ENCODE results near the gene XRN2. TPM values are rescaled to one million over a fixed set of nuclear protein-coding genes. Genes with fewer than 3 reads are reported as not detected.

The XRN2 gene
- total RNA-seq (10 to 100 TPM; 54.9 to 92.6 (median 66.2) TPM), polyA plus RNA-seq (10 to 100 TPM; 19.3 to 27.5 (median 20.2) TPM)
- long read RNA-seq, donor 1, transcript XRN2-201 (30 exons, 3,437 nt) = major isoform, 5 of 55 reads
- long read RNA-seq, donor 1, partial matches to known transcripts = 50 of 55 reads
- long read RNA-seq, donor 1, other reads (novel, unspliced or antisense) = 0 of 55 reads
- long read RNA-seq, donor 2, partial matches to known transcripts = 51 of 53 reads
- long read RNA-seq, donor 2, other reads (novel, unspliced or antisense) = 0 of 53 reads

GRCh38 chr20:21303061-21303871 is at the start of gene XRN2:
TSS of gene XRN2 (plus strand) at chr20:21303331. CDS start at chr20:21303399, 68 bp downstream.
- H3K4me3 ChIP-seq = peak within 1 kb of the TSS; percentile 88 to 100 (median 98)
- H3K27me3 ChIP-seq (replicated peaks in 1 of 7) = no peaks in the 10 kb centered on the region
- peaks cover 0 to 12% (median under 1%) of the 10 kb centered on the region in 6 donors for H3K36me3 ChIP-seq
- H3K9me3 ChIP-seq = peaks cover 0 to 2% (median 0%) of the 10 kb centered on the region in 8 donors
- peak; percentile 98 for DNase-seq
- H3K4me1 ChIP-seq = peaks cover 9 to 32% (median 24%) of the 10 kb centered on the region in 6 donors
- TF ChIP-seq POLR2AphosphoS5 (IDR thresholded peaks at IDR 0.05) (peak; percentile 98), POLR2A (IDR thresholded peaks at IDR 0.05) (peak in 1 of 3 donors; percentile 55)
- TF ChIP-seq, protein P1, sequence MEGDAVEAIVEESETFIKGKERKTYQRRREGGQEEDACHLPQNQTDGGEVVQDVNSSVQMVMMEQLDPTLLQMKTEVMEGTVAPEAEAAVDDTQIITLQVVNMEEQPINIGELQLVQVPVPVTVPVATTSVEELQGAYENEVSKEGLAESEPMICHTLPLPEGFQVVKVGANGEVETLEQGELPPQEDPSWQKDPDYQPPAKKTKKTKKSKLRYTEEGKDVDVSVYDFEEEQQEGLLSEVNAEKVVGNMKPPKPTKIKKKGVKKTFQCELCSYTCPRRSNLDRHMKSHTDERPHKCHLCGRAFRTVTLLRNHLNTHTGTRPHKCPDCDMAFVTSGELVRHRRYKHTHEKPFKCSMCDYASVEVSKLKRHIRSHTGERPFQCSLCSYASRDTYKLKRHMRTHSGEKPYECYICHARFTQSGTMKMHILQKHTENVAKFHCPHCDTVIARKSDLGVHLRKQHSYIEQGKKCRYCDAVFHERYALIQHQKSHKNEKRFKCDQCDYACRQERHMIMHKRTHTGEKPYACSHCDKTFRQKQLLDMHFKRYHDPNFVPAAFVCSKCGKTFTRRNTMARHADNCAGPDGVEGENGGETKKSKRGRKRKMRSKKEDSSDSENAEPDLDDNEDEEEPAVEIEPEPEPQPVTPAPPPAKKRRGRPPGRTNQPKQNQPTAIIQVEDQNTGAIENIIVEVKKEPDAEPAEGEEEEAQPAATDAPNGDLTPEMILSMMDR (IDR thresholded peaks at IDR 0.05 in 8 of 11, conservative IDR thresholded peaks at IDR 0.05 in 3 of 11) = peak in 2 of 11 experiments; percentile 6 to 21
- WGBS, 5 donors = 0 to 2% (median 0%) methylated on average over 43 to 87 of the region's 87 CpGs
- intact Hi-C loops (cut with DNase I; ENCODE audit: low total_unique reads) = no loop called here
- H3K27ac ChIP-seq = peak within 1 kb of the TSS; percentile 96 to 100 (median 98)

DNA sequence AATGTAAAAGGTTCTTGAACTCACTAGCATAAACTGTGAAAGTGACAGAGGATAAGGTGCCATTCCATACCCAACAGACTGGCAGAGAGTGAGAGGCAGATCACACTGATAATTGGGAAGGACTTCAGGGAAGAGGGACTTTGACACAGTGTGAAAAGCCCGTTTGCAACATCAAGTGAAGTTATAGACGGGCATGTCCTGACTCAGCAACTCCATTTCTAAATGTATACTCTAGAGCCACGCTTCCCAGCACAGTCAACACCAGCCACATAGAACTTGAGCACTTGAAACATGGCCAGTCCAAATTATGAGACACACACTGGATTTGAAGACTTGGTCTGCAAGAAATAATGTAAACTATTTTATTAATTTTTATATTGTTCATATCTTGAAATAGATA is 45.9 kb upstream of the XRN2 start:
- intact Hi-C loops (cut with DNase I; ENCODE audit: low total_unique reads) = no loop called here
- Histone ChIP-seq H3K4me1 (no peaks in the 10 kb centered on the region), H3K27me3 (replicated peaks in 1 of 7) (no peaks in the 10 kb centered on the region), H3K27ac (no peak overlapping the region), H3K36me3 (no peaks in the 10 kb centered on the region), H3K9me3 (no peaks in the 10 kb centered on the region), H3K4me3 (no peak overlapping the region)
- 63 to 86% (median 75%) methylated on average over 3 of the region's 3 CpGs for WGBS, 5 donors
- TF ChIP-seq POLR2AphosphoS5 (IDR thresholded peaks at IDR 0.05) (no peak), POLR2A (IDR thresholded peaks at IDR 0.05) (no peak)
- TF ChIP-seq, protein P1 (IDR thresholded peaks at IDR 0.05 in 8 of 11, conservative IDR thresholded peaks at IDR 0.05 in 3 of 11) = no peak
- DNase-seq = no peak

DNA sequence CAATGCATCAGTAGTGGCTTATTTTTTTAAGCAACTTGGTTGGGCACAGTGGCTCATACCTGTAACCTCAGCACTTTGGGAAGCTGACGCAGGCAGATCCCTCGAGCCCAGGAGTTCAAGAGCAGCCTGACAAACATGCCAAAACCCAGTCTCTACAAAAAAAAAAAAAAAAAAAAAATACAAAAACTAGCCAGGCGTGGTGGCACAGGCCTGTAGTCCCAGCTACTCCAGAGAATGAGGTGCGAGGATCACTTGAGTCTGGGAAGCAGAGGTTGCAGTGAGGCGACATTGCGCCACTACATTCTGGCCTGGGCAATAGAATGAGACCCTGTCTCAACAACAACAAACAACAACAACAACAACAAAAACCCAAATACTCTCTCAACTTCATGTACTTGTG is 44.7 kb upstream of the XRN2 start:
- WGBS, 5 donors = 72 to 92% (median 90%) methylated on average over 6 of the region's 6 CpGs
- no peak overlapping the region for H3K27ac ChIP-seq

More for the DNA sequence above, 44.7 kb upstream of the XRN2 start:
- DNase-seq = no peak
- Histone ChIP-seq H3K4me1 (no peaks in the 10 kb centered on the region), H3K4me3 (no peak overlapping the region), H3K36me3 (no peaks in the 10 kb centered on the region), H3K27me3 (replicated peaks in 1 of 7) (no peaks in the 10 kb centered on the region), H3K9me3 (no peaks in the 10 kb centered on the region)
- intact Hi-C loops (cut with DNase I; ENCODE audit: low total_unique reads) = no loop called here
- no peak for TF ChIP-seq POLR2A (IDR thresholded peaks at IDR 0.05)
- TF ChIP-seq, protein P1 (IDR thresholded peaks at IDR 0.05 in 8 of 11, conservative IDR thresholded peaks at IDR 0.05 in 3 of 11) = no peak
